Muscle layer of duodenum (tissue), 2 donors: Measurements from ENCODE around the gene TNNI2.

Experiments
- H3K27ac ChIP-seq: one replicate; pipeline ENCODE4 v1.7.0; 2013; ENCODE audit warnings: mild to moderate bottlenecking, low read length
- H3K27me3 ChIP-seq: one replicate; pipeline ENCODE4 v1.7.0; 2013; ENCODE audit warnings: low read depth, mild to moderate bottlenecking, control low read depth, low read length
- H3K36me3 ChIP-seq, 2 donors: one replicate each; pipeline ENCODE4 v1.7.0; 2013; ENCODE audit warnings: low read length in 2 of 2, control low read depth in 1 of 2, mild to moderate bottlenecking in 1 of 2; ENCODE audit not compliant: insufficient read depth in 2 of 2, control insufficient read depth in 1 of 2
- H3K4me1 ChIP-seq, 2 donors: one replicate each; pipeline ENCODE4 v1.7.0; 2013; ENCODE audit warnings: low read length in 2 of 2, mild to moderate bottlenecking in 2 of 2, control low read depth in 1 of 2, moderate library complexity in 1 of 2; ENCODE audit not compliant: insufficient read depth in 2 of 2, control insufficient read depth in 1 of 2
- H3K4me3 ChIP-seq, 2 donors: one replicate each; pipeline ENCODE4 v1.7.0; 2013; ENCODE audit warnings: low read length in 2 of 2, low read depth in 1 of 2, mild to moderate bottlenecking in 1 of 2
- H3K9me3 ChIP-seq, 2 donors: one replicate each; pipeline ENCODE4 v1.7.0; 2013; ENCODE audit warnings: low read length in 2 of 2, control low read depth in 1 of 2, mild to moderate bottlenecking in 1 of 2; ENCODE audit not compliant: control insufficient read depth in 1 of 2
- donor health status: healthy.

TNNI2 gene

GRCh38 chr11:1852271-1852876, 13.6 kb downstream of the TNNI2 start:
- Histone ChIP-seq H3K36me3 (no peaks in the 10 kb centered on the region), H3K4me3 (no peak overlapping the region), H3K4me1 (no peaks in the 10 kb centered on the region), H3K27ac (peak overlapping the region; percentile 45), H3K9me3 (no peaks in the 10 kb centered on the region), H3K27me3 (no peaks in the 10 kb centered on the region)

- Histone ChIP-seq H3K4me3 (peak within 1 kb of the TSS; percentile 33 to 45), H3K36me3 (no peaks in the 10 kb centered on the region), H3K27me3 (no peaks in the 10 kb centered on the region), H3K9me3 (no peaks in the 10 kb centered on the region), H3K4me1 (no peaks in the 10 kb centered on the region), H3K27ac (peak within 1 kb of the TSS; percentile 45)
These were observed 14.1 kb downstream of the TNNI2 start, which contains the start of gene LSP1 for GRCh38 chr11:1852877-1853276. LSP1 (plus strand) TSS chr11:1853084; CDS start chr11:1853145, 61 bp downstream.

- peak overlapping the region; percentile 8 for H3K27ac ChIP-seq
- no peaks in the 10 kb centered on the region for H3K4me1 ChIP-seq
- no peaks in the 10 kb centered on the region for H3K9me3 ChIP-seq
- H3K36me3 ChIP-seq = no peaks in the 10 kb centered on the region
- H3K4me3 ChIP-seq = peak overlapping the region; percentile 33 to 45
- H3K27me3 ChIP-seq = no peaks in the 10 kb centered on the region
These were observed 14.8 kb downstream of the TNNI2 start for GRCh38 chr11:1853376-1854131.

DNA sequence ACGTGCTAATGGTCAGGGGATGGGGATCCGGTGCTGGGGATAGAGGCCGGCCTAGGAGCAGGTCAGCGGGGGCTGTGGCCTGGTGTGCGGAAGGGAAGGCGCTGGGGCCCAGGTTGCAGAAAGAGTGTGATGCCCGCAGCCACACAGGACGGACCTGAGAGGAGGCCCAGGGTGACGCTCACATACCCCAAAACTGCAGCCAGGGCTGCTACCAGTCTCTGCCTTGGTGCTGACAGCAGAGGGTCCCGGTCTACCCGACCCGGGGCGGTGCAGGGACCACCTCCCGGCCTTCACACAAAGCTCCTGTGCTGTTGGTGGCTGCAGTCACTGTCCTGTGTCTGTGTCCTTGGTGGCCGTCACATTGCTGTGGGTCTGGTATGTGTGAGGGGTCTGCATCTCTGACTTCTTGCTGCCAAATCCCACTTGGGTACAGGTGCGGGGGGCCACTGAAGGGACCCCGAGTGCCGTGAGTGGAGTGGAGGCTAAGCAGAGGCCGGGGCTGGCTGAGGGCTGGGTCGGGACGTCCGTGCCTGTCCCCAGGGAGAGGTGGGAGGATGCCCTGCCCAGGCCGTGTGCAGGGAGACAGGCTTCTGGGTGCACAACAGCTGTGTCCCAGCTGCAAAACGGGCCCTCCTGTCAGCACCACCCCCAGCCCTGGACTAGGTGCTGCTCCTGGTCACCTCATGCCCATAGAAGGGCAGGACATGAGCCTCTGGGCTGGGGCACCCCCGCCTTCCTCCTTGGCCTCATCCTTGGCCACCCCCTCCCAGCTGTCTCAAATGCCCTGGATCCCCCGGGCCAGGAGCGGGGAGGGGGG, 15.6 kb downstream of the TNNI2 start:
- Histone ChIP-seq H3K4me3 (peak overlapping the region in 1 of 2 donors; percentile 45), H3K27me3 (no peaks in the 10 kb centered on the region), H3K4me1 (no peaks in the 10 kb centered on the region), H3K36me3 (no peaks in the 10 kb centered on the region), H3K9me3 (no peaks in the 10 kb centered on the region), H3K27ac (no peak overlapping the region)

GRCh38 chr11:1854949-1855885, 16.4 kb downstream of the TNNI2 start:
- no peak overlapping the region for H3K27ac ChIP-seq
- no peak overlapping the region for H3K4me3 ChIP-seq
- H3K36me3 ChIP-seq = no peaks in the 10 kb centered on the region
- H3K9me3 ChIP-seq = no peaks in the 10 kb centered on the region
- no peaks in the 10 kb centered on the region for H3K27me3 ChIP-seq
- H3K4me1 ChIP-seq = no peaks in the 10 kb centered on the region

- Histone ChIP-seq H3K9me3 (no peaks in the 10 kb centered on the region), H3K27ac (no peak overlapping the region), H3K4me1 (no peaks in the 10 kb centered on the region), H3K36me3 (no peaks in the 10 kb centered on the region), H3K4me3 (no peak overlapping the region), H3K27me3 (no peaks in the 10 kb centered on the region)
These were observed 17.1 kb downstream of the TNNI2 start for GRCh38 chr11:1855886-1856265.

GRCh38 chr11:1856306-1857005, 17.7 kb downstream of the TNNI2 start:
- H3K36me3 ChIP-seq = no peaks in the 10 kb centered on the region
- H3K4me3 ChIP-seq = no peak overlapping the region
- H3K27me3 ChIP-seq = no peaks in the 10 kb centered on the region
- H3K4me1 ChIP-seq = no peaks in the 10 kb centered on the region
- H3K27ac ChIP-seq = no peak overlapping the region
- no peaks in the 10 kb centered on the region for H3K9me3 ChIP-seq

GRCh38 chr11:1857064-1857463, 18.3 kb downstream of the TNNI2 start:
- Histone ChIP-seq H3K36me3 (no peaks in the 10 kb centered on the region), H3K9me3 (no peaks in the 10 kb centered on the region), H3K4me3 (no peak overlapping the region), H3K4me1 (no peaks in the 10 kb centered on the region), H3K27me3 (no peaks in the 10 kb centered on the region), H3K27ac (no peak overlapping the region)

- H3K27ac ChIP-seq = no peak overlapping the region
- no peak overlapping the region for H3K4me3 ChIP-seq
- no peaks in the 10 kb centered on the region for H3K36me3 ChIP-seq
- H3K4me1 ChIP-seq = peaks cover 0 to 4% of the 10 kb centered on the region in 2 donors
- no peaks in the 10 kb centered on the region for H3K9me3 ChIP-seq
- H3K27me3 ChIP-seq = no peaks in the 10 kb centered on the region
These were observed 19.4 kb downstream of the TNNI2 start for GRCh38 chr11:1858154-1858553.

GRCh38 chr11:1858576-1858975, 19.8 kb downstream of the TNNI2 start:
- Histone ChIP-seq H3K9me3 (no peaks in the 10 kb centered on the region), H3K4me3 (no peak overlapping the region), H3K27me3 (no peaks in the 10 kb centered on the region), H3K4me1 (peaks cover 0 to 8% of the 10 kb centered on the region in 2 donors), H3K36me3 (no peaks in the 10 kb centered on the region), H3K27ac (no peak overlapping the region)
